Peyer's patch (tissue), 4 donors: ENCODE data around the gene PUSL1. TPM values are rescaled to one million over a fixed set of nuclear protein-coding genes. Genes with fewer than 3 reads are reported as not detected.

Experiments used
- DNase-seq, 3 donors: peaks; one replicate each; pipeline ENCODE4 v3.0.0-alpha.2; 2017 to 2019
- H3K27ac ChIP-seq, 4 donors: fragments of 200-600 bp; sonication (generic); one replicate each; pipeline ENCODE4 v1.5.1; 2016 to 2019
- H3K27me3 ChIP-seq, 2 donors: fragments of 200-600 bp; sonication (generic); one replicate each; pipeline ENCODE4 v1.5.1; 2019
- H3K36me3 ChIP-seq, 3 donors: fragments of 200-600 bp; sonication (generic); one replicate each; pipeline ENCODE4 v1.5.1; 2016 to 2019
- H3K4me1 ChIP-seq, 4 donors: fragments of 200-600 bp; sonication (generic); one replicate each; pipeline ENCODE4 v1.5.1; 2016 to 2019
- H3K4me3 ChIP-seq, 4 donors: fragments of 200-600 bp; sonication (generic); 1 replicate in 3 of 4; 2 replicates in 1 of 4; pipeline ENCODE4 v1.5.1; 2016 to 2019; ENCODE audit warnings: mild to moderate bottlenecking in 1 of 4
- H3K9me3 ChIP-seq, 4 donors: fragments of 200-600 bp; sonication (generic); one replicate each; pipeline ENCODE4 v1.5.1; 2016 to 2019; ENCODE audit warnings: mild to moderate bottlenecking in 1 of 4
- POLR2A ChIP-seq, 2 donors: fragments of 450-650 bp; IDR thresholded peaks; one replicate each; pipeline ENCODE4 v1.5.1; 2017; ENCODE audit warnings: antibody characterized with exemption in 2 of 2, mild to moderate bottlenecking in 2 of 2, moderate library complexity in 2 of 2
- total RNA-seq, 4 donors: library from RNA; depleted of rRNA; stranded (reverse); fragments of >200 nt; gene quantifications; one replicate each; pipeline ENCODE4 v1.1.0, GENCODE V29; 2016
- TF ChIP-seq, protein P1 (sequence below), 6 experiments: fragments of 450-650 bp in 4 of 6; fragments of 200-600 bp in 2 of 6; sonication (generic) in 1 of 6; IDR thresholded peaks; one replicate each; pipeline ENCODE4 v1.5.1; 2017 to 2019; ENCODE audit warnings: antibody characterized with exemption in 6 of 6, mild to moderate bottlenecking in 3 of 6, moderate library complexity in 1 of 6

PUSL1 gene
- total RNA-seq, 4 donors from 2014 or later: 12.4 to 38.9 (median 24.4) TPM

- Histone ChIP-seq H3K27me3 (no peaks in the 10 kb centered on the region), H3K27ac (peak overlapping the region in 3 of 4 donors; percentile 45 to 60 (median 57)), H3K36me3 (peaks cover 0 to 22% (median 0%) of the 10 kb centered on the region in 3 donors), H3K4me1 (peaks cover 0 to 48% (median 13%) of the 10 kb centered on the region in 4 donors), H3K4me3 (peak overlapping the region in 2 of 4 donors; percentile 5 to 31), H3K9me3 (no peaks in the 10 kb centered on the region)
- DNase-seq: peak in 2 of 3 donors; percentile 79 to 85
- no peak for TF ChIP-seq POLR2A (IDR thresholded peaks at IDR 0.05)
- TF ChIP-seq, protein P1, sequence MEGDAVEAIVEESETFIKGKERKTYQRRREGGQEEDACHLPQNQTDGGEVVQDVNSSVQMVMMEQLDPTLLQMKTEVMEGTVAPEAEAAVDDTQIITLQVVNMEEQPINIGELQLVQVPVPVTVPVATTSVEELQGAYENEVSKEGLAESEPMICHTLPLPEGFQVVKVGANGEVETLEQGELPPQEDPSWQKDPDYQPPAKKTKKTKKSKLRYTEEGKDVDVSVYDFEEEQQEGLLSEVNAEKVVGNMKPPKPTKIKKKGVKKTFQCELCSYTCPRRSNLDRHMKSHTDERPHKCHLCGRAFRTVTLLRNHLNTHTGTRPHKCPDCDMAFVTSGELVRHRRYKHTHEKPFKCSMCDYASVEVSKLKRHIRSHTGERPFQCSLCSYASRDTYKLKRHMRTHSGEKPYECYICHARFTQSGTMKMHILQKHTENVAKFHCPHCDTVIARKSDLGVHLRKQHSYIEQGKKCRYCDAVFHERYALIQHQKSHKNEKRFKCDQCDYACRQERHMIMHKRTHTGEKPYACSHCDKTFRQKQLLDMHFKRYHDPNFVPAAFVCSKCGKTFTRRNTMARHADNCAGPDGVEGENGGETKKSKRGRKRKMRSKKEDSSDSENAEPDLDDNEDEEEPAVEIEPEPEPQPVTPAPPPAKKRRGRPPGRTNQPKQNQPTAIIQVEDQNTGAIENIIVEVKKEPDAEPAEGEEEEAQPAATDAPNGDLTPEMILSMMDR (IDR thresholded peaks at IDR 0.05): peak in 4 of 6 experiments; percentile 9 to 47 (median 42)
These were observed 36.4 kb downstream of the PUSL1 start for GRCh38 chr1:1344655-1345361.

DNA sequence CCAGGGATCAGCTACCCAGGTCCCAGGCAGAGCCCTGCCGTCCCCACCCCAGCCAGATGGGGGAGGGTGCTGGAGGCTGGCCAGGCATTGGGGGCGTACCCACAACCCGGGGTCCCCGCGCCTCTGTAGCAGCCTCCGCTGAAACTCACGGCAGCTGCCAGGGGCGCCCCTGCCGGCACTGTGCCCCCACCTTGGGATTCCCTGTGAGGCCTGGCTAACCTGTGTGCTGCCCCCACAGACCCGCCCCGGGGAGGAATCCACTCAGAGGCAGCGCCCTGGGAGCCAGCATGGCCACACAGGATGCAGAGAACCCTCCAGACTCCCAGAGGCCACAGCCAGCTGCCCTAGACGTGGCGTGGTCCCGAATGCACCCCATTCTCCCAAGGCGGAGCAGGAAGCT is 37.0 kb downstream of the PUSL1 start:
- Histone ChIP-seq H3K4me3 (peak overlapping the region in 2 of 4 donors; percentile 5 to 31), H3K9me3 (no peaks in the 10 kb centered on the region), H3K27ac (peak overlapping the region in 3 of 4 donors; percentile 15 to 60 (median 57)), H3K36me3 (peaks cover 0 to 16% (median 0%) of the 10 kb centered on the region in 3 donors), H3K4me1 (peaks cover 0 to 48% (median 13%) of the 10 kb centered on the region in 4 donors), H3K27me3 (no peaks in the 10 kb centered on the region)
- TF ChIP-seq, protein P1 (IDR thresholded peaks at IDR 0.05): no peak
- TF ChIP-seq POLR2A (IDR thresholded peaks at IDR 0.05): no peak
- no peak for DNase-seq

DNA sequence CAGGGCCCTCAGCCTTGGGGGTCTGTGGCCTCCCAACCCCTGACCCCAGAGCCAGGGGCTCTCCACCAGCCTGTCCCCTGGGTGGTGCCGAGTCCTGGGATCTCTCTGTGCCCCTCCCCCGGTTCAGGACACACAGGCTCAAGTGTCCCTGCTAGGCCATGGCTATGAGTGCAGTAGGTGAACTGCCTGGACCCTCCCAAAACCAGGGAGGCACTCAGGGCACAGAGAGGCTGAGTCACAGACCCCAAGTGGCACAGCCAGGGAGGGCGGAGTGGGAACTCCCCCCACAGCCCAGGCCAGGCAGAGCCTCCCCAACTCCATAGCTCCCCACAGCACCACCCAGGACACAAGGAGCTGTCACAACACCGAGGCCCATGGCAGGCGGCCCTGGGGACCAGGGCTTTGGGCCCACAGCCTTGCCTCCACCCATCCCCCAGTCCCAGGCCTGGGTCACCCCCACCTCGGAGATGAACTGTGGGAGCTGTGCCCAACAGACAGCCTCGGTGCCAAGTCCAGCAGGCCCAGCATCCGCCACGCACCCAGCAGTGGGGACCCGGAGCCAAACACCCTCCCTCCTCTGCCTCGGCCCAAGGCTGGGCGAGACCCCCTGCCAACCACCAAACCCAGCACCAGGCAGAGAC is 37.6 kb downstream of the PUSL1 start:
- Histone ChIP-seq H3K4me3 (peak overlapping the region in 2 of 4 donors; percentile 5 to 31), H3K36me3 (peaks cover 0 to 11% (median 0%) of the 10 kb centered on the region in 3 donors), H3K27ac (peak overlapping the region in 1 of 4 donors; percentile 60), H3K27me3 (no peaks in the 10 kb centered on the region), H3K9me3 (no peaks in the 10 kb centered on the region), H3K4me1 (peaks cover 0 to 48% (median 13%) of the 10 kb centered on the region in 4 donors)
- TF ChIP-seq POLR2A (IDR thresholded peaks at IDR 0.05): no peak
- TF ChIP-seq, protein P1 (IDR thresholded peaks at IDR 0.05): no peak
- DNase-seq: no peak

- no peak for DNase-seq
- Histone ChIP-seq H3K4me3 (no peak overlapping the region), H3K36me3 (peaks cover 0 to 7% (median 0%) of the 10 kb centered on the region in 3 donors), H3K4me1 (peaks cover 0 to 51% (median 13%) of the 10 kb centered on the region in 4 donors), H3K27ac (peak overlapping the region in 1 of 4 donors; percentile 92), H3K9me3 (no peaks in the 10 kb centered on the region), H3K27me3 (no peaks in the 10 kb centered on the region)
- TF ChIP-seq, protein P1 (IDR thresholded peaks at IDR 0.05): no peak
- no peak for TF ChIP-seq POLR2A (IDR thresholded peaks at IDR 0.05)
These were observed 38.1 kb downstream of the PUSL1 start for GRCh38 chr1:1346501-1346890.

DNA sequence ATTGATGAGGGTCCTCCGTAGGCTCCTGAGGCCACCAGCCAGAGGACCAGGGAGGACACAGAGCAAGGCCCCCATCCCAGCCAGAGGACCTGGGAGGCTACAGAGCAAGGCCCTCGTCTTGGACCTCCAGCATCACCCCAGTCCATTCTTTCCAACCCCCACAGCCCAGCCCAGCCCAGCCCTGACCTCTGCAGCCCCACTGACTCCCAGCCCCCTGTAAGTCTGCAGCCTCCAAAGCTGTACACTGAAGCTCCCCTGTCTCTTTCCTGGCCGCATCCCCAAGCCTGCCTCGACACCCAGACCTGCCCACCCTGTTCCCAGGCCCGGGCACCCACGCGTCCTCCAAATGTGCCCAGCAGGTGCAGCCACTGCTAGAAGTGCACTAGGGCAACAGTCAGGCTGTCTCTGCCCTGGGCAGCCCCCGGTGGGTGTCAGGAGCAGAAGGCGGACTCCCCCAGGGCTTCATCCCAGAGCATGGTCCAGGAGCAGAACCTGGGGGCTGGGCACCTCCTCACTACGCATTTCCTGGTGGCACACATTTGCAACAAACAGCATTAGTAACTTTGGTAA is 38.7 kb downstream of the PUSL1 start:
- TF ChIP-seq, protein P1 (IDR thresholded peaks at IDR 0.05): no peak
- TF ChIP-seq POLR2A (IDR thresholded peaks at IDR 0.05): no peak
- peak overlapping the region in 2 of 4 donors; percentile 88 to 93 for H3K4me3 ChIP-seq

More for the DNA sequence above, 38.7 kb downstream of the PUSL1 start:
- Histone ChIP-seq H3K4me1 (peaks cover 0 to 55% (median 13%) of the 10 kb centered on the region in 4 donors), H3K27me3 (no peaks in the 10 kb centered on the region), H3K36me3 (peaks cover 0 to under 1% (median 0%) of the 10 kb centered on the region in 3 donors), H3K9me3 (no peaks in the 10 kb centered on the region), H3K27ac (peak overlapping the region in 2 of 4 donors; percentile 81 to 92)
- DNase-seq: no peak
